ENCODE data around the gene LIMS1.

Gene LIMS1

DNA sequence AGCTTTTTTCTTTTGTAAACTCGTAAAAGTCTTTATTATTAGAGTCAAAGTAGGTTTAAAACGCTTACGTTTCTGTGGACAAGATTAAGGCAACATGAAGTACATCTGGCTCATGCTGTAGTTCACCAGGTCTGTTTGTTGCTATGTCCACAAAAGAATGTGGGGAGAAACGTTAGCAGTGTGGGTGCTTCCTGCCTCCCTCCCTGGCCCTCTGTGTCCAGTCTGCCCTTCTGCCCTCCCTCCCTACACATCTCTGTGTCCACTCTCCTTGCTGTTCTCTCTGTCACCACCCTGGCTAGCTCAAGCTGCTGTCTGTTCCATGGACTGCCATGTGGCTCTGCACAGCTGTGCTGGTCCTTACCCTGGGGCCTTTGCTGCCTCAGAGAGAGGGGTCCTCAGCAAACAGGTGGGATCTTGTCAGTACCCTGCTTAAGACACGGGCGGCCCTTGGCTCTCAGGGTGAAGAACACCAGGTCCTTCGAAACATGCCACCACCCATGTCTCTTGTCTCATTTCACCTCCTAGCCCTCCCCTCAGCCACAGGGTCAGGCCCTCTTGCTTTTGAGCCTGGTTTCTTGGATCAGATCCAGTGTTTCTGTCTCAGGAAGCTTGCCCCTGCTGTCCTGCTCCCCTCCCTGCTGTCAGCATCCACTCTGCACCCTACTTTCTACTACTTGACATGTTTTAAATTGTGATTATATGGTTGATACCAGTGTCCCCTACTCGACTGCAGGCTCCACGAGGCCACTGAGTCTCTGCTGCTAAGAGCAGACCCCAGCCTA lies 79.2 kb downstream of the LIMS1 start:
- no peak for DNase-seq (ENCODE audit: low read depth, low spot score)

DNA sequence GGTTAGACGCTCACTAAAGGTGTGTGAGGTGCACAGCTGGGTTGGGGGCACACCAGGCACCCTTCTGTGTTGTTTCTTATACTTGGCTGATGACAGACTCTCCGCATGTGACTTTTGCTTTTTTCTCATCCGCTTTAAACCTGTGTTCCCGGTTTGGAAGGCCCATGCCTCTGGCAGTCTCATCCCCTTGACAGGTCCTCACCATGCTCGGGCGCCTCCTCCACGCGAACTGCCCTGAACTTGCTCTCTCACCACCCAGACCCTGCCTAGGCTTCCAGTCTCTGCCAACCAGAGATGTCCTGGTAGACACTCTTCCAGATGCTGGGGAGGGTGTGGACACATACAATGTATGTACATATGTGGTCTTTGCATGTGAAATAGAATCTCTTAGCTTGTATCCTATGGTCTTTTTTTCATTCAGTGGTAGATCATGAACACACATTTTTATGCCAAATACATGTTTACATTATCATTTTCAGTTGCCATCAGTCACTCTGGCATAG lies 79.8 kb downstream of the LIMS1 start:
- DNase-seq (ENCODE audit: low read depth, low spot score): no peak

DNA sequence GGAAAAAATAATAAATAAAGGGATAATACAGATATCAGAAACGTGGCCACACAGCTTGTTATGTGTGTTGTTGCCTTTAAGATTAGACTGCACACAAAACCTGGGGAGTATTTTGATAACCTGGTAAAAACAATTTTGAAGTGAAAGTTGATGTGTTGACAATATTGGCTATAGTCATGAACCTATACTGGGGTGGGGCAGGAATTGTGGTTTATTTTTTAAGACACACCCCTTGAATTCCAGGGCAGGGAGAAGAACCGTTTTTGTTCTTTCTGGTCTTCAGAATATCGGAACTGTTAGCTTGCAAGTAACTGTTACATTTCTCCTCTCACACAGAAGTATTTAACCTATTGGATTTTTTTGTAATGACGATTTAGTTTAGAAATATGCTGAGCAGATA lies 80.4 kb downstream of the LIMS1 start:
- DNase-seq (ENCODE audit: low read depth, low spot score): no peak

DNA sequence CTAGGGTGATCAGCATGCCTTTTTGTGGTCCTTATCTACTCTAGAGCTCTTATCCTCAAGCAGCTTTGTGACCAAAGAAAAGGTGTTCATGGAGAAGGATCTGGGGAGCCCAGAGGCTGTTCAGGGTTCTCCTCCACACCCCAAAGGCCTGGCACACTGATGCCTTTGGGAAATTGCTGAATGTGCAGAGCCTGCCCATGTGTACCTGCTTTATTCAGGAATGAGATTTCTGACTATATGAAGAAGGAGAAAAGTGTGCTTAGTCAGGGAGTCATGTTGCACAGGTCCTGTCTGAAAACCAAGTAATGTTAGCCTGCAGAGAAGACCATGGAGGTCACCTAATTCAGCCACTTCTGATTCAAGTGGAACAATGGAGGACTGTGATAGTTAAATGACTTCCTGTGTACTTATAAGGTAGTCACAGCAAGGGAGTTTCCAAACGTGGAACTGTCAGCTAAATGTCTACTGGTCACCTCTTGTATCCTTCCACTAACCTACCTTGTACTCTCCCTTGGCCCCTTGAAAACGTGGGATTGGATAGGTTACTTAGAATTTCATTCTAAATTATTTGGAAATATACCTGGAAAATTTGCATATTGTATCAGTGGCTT lies 81.3 kb downstream of the LIMS1 start:
- no peak for DNase-seq (ENCODE audit: low read depth, low spot score)

DNA sequence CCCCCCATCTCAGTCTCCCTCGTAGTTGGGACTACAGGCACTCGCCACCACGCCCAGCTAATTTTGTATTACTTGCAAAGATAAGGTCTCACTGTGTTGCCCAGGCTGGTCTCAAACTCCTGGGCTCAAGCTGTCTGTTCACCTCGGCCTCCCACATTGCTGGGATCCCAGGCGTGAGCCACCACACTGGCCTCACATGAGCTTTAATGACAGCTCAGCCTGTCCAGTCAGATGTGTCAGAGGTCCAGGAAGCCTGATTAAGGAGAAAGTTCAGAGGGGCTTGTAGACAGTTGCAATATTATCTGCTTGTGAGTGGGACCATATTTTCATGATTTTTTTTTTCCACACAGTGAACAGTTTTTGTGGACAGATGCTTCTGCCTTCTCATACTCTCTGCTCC lies 82.0 kb downstream of the LIMS1 start:
- DNase-seq (ENCODE audit: low read depth, low spot score): no peak

GRCh38 chr2:108616751-108617161 lies 82.5 kb downstream of the LIMS1 start:
- DNase-seq (ENCODE audit: low read depth, low spot score): no peak

DNA sequence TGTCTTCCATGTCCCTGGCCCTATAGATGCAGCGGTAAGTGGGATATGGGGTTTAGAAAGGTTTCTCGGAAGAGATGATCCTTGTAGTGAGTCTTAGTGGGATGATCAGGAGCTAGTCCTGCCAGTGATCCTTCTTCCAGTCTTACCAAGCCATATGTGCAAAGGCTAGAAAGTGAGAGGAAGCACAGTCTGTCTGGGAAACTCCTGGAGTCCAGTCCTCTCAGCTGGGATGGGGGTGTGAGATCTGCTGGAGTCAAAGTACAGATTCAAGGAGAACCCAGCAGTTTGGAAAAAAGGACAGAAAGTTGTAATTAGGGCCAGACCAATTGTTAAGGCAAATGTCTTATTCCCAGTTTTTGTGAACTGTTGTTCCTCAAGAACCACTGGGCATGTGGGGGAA lies 83.3 kb downstream of the LIMS1 start:
- DNase-seq (ENCODE audit: low read depth, low spot score): no peak

DNA sequence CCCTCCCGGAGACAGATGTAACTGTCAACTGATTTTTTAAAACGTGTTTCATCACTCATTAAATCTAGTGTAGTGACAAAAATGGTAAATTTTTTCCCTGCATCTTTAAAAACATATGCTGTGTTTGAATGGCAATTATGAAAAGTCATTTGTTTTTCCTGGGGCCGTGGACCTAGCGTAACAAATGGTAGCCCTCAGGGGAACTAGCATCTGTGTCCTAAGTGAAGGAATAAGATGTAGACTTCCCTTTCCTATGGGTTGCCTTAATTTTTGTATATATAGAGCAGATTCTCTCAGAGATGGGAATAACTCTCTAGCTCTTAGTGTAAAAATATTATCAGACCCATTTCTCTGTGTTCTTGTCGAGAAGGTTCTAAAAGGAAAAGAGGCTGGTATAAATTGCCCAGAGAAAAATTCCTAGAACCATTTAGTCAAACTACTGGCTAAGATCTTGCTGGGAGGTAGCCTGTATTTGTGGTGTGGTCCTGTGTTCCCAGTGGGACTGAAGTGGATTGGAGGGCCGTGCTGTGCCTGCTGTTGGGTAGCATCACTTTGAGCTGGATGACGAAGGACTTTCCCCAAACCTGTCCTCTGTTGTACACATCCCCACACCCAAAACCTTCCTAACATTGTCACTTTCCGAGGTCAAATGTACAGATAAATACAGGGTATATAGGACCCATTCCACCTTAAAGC lies 85.8 kb downstream of the LIMS1 start:
- no peak for DNase-seq (ENCODE audit: low read depth, low spot score)

DNA sequence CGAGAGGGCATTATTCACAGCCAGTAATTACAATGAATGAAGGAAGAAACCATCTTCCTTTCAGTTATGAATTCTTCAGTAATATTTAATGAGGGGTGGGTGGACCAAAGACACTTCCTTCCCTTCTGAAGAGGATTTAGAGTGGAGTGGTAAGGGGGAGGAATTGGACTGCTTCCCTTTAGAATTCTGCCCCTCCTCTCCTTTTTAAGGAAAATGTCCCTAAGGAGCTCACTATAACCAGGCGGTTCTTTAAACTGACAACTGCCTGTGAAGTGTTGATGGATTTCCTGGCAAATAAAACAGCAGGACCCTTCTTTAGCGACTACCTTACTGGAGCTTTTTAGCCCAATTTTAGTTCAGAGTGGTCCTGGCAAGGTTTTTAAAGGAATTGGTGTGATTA lies 86.4 kb downstream of the LIMS1 start:
- no peak for DNase-seq (ENCODE audit: low read depth, low spot score)

GRCh38 chr2:108621087-108621559 lies 86.9 kb downstream of the LIMS1 start:
- peak; percentile 79 for DNase-seq (ENCODE audit: low read depth, low spot score)

DNA sequence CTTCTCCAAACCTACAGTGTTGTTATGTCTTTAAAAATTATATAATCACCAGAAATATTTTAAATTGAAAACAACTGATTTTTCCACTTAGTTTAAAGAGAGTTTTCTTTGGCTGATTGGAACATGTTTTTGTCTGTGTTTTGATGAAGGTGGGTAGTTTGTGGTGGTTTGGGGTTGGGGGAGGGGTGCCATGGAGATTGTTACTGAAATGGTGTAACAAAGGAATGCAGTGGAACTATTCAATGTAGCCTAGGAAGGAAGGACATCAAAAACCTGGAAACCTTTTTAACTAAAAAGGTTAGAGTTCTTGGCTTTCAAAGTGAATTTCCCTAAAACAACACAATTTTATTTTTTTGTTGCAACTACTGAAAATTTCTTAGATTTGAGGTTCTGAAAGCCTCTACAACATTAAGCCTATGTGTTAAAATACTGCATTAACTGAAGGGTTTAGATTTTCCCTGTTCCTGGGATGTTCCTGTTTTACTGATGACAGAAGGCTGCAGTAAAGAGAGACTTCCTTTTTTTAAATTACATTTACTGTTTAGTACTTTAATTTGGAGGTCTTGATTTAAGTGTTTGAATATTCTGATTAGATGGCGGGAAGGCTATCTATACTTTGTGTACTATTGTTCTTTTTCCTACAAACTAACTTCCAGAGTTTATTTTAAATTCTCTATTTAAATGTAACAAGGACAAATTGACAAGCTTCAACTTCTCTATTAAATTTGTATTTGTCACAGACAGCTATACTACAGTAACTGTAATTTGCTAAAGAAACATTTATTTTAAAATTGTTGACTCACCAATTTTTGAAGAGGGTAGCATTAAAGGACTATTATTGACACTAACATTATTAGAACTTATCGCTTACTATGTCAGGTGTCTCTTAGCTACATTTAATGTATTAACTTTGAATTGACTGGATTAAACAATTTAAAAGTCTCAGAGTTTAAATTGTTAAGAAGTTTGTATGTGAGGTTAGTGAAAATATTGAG lies 87.7 kb downstream of the LIMS1 start:
- peak; percentile 47 for DNase-seq (ENCODE audit: low read depth, low spot score)

DNA sequence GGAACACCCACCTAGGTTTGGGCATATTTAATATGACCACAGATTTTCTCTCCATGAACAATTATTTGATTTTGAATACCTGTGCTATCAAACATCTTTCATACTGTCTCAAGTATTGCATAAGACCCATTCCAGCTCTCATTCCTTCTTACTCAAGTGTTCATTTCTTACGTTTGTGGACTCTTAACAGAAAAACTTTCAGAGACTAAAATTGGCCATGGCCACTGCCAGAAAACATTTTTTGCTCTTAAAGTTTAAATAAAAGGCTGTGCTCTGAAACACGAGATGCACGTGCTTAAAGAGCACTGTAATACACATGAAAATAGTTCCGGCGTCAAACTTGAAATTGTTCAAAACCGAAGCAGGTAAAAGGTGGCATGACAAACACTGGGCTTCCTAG lies 89.3 kb downstream of the LIMS1 start:
- no peak for DNase-seq (ENCODE audit: low read depth, low spot score)

GRCh38 chr2:108625186-108625827 lies 91.0 kb downstream of the LIMS1 start:
- no peak for DNase-seq (ENCODE audit: low read depth, low spot score)

DNA sequence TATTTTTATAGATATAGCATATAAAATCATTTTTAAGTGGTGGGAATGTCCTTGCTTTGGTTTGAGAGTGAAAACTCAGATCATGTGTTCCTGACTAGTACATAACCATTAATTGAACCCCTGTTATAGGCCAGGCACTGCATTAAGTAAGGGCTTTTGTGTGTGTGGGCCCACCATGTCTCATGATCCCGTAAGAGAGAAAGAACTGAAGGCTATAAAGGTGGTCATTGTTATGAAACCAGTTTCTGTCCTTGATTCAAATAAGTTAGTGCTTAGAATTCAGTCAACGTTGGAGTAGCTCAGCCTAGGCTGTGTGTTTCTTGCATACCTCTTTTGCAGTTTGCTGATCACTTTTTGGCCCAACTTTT lies 91.5 kb downstream of the LIMS1 start:
- no peak for DNase-seq (ENCODE audit: low read depth, low spot score)

DNA sequence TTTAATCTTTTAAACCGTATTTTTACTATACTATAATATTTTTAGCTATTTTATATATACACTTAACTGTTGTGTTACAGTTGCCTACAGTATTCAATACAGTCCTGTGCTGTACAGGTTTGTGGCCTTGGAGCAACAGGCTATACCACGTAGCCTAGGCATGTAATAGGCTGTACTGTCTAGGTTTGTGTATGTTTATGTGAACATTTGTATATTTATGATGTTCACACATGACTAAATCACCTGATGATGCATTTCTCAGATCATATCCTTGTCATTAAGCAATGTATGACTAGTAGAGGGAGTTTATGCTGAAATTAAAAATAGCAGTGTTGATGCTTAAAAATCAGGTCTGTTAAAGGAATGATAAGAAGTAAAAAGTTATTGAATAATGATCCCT lies 92.7 kb downstream of the LIMS1 start:
- DNase-seq (ENCODE audit: low read depth, low spot score): no peak

GRCh38 chr2:108627911-108628567 lies 93.8 kb downstream of the LIMS1 start:
- DNase-seq (ENCODE audit: low read depth, low spot score): no peak

GRCh38 chr2:108628936-108629335 lies 94.7 kb downstream of the LIMS1 start:
- no peak for DNase-seq (ENCODE audit: low read depth, low spot score)

- no peak for DNase-seq (ENCODE audit: low read depth, low spot score)
Measured at GRCh38 chr2:108629417-108629816, 95.1 kb downstream of the LIMS1 start.

GRCh38 chr2:108630567-108631405 lies 96.5 kb downstream of the LIMS1 start:
- DNase-seq (ENCODE audit: low read depth, low spot score): no peak

Measured in ELF-1 (cell line).